HUDEP-2 (cell line): Measurements from ENCODE around the gene MYO1D.

Source experiments
- DNase-seq, 76 experiments: peaks; one replicate each; lab custom pipeline; 2025; ENCODE audit not compliant: unreplicated experiment in 76 of 76; lab: John Stamatoyannopoulos, UW

The MYO1D gene

DNA sequence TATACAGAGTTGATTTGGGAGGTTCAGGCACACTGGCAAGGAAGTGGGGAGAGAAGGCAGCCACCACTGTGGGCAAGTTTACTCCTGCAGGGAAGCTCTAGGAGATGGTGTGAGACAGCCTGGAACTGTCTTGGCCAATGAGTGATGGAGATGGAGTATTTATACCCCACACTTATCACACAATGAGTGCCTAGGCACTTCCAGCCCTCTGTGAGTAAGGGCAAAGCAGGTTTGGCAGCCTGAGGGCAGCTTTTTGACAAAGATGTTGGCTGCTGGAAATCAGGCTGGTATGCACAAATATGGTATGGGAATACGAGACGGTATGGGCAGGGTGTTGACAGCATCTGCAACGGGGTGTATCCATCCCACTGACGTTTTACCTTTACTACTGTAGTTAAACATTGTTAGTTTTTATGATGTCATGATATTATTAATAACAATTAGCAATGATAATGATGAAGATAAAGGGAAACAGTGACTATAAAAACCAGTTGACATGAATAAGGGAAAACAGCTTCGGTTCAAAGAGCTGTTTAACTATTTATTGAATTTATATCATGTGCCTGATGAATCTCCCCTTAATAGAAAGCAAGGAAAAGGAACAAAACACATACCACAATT, 240.2 kb downstream of the MYO1D start:
- no peak for DNase-seq

DNA sequence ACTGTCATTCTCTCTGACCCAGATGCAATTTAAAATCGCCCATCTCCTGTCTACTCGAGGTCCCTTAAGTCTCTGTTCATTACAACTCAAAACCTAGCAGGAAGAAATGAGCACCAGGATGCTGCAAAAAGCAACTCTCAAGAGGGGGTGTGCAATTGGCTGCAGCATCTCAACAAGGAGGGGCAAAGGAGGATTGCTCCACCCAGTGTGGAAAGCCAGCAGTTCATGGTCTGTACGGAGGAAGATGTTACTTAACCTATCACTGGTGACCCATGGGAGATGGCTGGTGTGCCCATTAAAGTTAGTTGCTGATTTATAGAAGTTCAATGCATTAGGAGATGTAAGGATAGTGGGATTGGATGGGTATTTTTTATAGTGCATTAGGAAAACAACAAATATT, 242.8 kb downstream of the MYO1D start:
- DNase-seq = no peak

DNA sequence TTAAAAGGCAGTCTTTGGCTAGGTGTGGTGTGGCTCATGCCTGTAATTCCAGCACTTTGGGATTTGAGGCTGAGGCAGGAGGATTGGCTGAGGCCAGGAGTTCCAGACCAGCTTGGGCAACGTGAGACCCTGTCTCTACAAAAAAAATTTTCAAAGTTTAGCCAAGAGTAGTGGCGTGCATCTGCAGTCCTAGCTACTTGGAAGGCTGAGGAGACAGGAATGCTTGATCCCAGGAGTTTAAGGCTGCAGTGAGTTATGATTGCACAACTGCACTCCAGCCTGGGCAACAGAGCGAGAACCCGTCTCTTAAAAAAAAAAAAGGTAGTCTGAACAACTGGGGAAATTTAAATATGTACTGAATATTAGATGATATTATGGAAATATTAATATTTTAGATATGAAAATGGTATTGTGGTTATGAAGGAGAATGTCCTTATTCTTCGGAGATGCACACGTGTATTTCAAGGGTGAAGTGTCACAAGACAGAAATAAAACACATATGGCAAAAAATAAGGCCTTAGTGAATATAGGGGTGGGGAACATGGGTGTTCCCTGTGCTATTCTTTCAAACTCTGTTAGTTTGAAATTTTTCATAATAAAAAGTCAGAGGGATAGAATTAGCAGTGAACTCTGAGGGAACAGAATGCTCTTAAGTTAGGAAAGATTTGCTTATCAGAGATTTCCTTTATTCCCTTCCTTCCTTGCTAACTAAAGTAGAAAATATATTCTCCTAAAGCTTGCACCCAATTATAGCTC, 245.4 kb downstream of the MYO1D start:
- no peak for DNase-seq

DNA sequence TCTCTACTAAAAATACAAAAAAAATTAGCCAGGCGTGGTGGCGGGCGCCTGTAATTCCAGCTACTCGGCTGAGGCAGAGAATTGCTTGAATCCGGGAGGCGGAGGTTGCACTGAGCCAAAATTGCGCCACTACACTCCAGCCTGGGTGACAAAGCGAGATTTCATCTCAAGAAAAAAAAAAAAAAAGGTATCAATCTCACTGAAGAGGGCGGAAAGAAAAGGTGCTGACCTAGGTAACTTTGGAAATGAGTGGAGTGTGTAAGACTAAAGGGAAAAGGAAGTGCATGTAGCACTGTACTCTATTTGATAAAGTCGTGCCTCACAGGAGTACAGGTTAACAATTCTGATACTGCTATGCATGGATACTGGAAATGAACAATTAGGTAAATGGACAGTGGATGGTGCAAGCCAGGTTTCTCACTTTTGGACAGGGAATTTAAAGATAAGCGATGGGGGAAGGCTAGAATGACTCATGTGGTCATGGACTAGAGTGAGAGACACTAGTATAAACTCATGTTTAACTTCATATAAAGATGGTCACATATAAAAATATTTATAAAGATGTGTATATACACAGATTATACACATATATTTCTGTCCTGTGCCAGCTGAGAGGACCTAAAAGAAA, 247.2 kb downstream of the MYO1D start:
- DNase-seq = no peak

DNA sequence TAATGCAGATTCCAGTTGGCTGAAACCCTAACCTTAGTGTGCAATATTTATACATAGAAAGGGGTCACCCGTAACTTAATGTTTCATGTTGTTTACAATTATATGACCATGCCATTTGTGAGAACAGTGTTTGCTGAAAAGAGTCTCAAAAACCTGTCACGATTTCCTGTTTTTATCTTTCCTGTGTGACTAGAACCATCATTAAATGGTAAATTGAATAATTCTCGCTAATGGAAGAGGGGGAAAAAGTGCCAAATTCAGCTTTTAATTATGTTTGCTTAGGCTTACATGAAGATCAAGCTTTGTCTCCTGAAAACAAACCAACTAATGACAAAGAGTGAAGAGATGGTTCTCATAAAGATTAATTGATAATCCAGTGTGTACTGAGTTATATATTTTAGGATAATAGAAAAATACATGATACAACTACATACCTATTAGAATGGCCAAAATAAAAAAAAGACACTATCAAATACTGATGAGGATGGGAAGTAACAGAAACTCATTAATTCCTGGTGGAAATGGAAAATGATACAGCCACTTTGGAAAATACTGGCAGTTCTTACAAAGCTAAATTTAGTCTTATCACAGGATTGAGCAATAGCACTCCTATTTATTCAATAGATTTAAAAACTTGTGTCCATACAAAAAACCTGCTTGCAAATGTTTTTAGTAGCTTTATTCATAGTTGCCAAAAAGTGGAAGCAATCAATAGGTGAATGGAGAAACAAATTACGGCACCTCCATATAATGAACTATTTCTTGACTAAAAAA, 248.5 kb downstream of the MYO1D start:
- no peak for DNase-seq

DNA sequence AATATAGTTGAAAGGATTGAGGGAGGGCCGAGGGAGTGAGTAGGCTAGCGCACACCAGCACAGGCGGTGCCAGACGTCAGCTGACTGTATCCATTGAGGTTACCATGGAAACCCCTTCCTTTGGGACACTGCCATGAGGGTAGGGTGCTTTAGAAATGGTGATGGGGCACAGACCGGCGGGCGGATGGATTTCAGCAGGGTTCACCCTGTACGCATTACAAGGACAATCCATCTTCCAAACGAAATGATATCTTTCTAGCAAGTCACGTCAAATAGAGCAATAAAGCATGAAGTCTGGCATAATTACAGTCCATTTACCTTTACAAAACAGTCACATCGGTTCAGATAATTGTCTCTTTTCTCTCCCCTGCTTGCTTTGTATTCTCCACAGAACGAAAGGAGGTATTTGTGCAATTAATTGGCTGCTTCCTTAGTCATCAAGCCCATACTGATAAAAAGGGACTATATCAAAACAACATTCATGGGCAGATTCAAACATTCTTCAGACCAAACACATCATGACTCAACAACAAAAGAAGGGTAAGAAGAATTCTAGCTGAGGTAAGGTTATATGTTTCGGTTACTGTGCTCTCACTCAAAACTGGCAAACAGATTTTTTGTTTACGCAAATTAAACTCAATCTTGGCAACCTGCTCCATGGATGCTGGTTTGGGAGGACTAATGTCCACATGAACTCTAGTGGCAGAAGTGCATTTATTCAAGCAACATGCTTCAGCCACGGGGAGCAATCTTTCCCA, 249.5 kb downstream of the MYO1D start:
- no peak for DNase-seq

DNA sequence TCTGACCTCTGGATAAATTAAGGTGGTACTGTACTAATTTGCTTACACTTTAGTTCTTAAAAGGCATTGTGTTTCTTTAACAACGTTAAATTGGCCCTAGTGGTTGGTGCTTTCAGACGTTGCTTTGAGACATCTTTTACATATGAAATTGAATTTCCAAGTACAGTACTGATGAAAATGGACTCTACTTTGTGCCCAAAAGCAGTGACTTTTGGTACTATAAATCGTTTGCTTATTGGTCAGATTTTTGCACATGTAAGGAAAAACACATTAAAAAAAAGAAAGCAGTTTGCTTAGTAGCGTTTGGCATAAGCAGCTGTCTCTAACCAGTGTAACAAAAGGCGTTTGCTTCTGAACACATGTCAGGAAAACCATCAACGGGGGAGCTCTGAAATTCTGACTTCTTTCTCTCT, 250.5 kb downstream of the MYO1D start:
- DNase-seq = no peak

DNA sequence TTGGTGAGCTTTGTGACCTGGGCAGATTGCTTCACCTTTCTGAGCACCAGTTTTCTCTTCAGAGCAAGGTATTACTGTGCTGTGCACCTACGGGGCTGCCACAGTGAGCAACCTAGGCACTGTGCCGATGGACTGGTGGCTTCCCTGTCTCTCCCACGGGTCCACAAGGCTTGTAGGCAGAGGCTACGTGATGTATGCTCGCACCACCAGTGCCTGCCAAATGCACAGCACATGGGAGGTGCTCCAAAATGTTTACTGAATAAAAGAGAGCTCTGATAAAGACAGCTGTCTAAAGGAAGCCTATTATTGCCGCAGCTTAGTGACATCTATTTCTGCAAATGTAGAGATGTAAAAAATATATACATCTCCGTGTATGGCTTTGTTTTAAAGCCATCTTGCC, 251.0 kb downstream of the MYO1D start:
- DNase-seq = no peak

DNA sequence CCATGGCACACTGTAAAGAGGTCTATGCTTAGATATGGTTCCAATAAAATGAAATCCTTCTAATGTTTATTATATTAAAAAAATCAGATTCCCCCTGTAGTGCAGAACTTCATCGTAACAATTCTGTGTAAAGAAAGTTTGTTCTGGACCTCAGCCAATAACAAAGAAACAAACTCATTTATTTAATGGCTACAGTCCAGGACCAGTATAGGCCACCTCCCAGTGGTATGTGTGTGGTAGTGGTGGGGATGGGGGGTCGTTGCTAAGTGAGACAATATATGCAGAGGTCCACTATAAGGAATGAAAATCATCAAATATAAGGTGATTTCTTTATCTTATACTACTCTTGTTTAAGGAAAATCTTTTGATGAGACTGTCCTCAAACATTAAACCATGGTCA, 253.7 kb downstream of the MYO1D start:
- DNase-seq = no peak

DNA sequence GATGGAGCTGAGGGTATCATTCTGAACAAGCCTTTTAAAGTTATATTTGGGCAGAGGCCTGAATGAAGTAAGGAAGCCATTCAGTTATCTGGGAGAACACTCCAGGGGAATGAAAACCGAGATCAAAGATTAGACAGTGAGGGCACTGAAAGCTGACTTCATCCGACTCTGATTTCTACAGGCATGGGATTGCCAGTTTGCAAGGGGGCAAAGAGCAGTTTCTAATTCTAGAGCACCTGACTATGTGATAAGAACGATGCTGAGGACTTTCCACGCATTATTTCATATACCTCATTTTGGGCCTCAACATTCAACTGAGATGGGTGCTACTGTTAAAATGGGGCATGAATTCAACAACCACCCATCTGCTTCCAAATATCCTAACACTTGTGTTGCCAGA, 254.4 kb downstream of the MYO1D start:
- DNase-seq = no peak

DNA sequence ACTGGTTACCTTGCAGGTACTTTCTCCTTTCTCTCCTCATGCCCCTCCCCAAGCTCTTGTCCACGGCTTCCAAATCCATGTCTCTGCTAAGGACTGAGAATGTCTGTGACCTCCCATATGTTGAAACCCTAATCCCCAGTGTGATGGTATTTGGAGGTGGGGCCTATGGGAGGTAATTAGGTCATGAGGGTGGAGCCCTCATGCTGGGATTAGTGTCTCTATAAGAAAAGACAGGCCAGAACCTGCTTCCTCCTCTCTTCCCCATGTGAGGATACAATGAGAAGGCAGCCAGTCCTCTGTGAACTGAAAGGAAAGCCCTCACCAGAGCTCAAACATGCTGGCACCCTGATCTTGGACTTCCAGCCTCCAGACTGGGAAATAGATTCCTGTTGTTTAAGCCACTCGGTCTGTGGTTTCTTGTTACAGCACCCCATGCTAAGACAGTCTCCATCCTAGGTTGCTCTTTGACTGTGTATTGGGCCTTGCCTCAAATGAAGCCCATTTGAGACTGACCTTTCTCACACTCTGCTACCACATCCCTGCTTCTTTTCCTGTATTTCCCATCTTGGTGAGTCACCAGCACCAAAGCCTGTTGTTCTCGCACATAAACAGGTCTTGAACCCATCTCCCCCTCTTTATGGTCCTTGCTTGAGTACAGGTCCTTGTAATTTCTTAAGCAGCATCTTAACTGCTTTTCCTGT, 255.2 kb downstream of the MYO1D start:
- DNase-seq = no peak

DNA sequence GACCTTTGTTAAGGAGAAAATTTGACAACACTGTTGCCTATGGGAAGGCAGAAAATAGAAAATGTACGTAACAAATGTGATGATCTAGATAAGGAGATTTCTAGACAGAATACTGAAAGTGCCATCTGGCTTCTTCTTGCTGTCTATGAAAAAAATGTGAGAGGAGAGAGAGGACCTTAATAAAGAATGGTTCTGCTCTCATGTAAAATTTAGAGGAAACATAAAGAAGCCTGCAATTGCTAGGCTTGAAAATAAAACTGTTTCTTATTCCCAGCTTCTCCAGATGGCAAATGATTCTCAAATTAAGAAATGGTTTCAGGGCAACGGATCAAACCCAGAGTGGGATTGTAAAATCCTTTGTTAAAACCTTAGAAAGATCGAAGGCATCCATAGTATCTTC, 261.6 kb downstream of the MYO1D start:
- no peak for DNase-seq

DNA sequence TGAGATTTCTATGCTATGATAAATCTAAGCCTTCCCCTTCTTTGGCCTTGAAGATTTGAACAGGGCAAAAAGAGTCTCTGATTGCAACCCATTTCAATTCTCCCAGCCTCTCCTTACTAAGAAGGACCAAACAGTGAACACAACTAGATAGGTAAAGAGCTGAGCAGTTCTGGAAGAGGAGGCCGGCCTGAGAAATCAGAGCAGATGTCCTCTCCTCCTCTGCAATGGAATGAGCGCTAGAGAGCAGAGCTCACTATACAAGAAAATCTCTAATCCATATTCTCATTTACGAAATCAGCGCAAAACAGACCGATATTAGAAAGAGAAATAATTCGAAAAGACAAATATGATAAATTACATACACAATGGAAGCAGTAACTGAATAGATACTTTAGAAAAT, 266.0 kb downstream of the MYO1D start:
- no peak for DNase-seq

DNA sequence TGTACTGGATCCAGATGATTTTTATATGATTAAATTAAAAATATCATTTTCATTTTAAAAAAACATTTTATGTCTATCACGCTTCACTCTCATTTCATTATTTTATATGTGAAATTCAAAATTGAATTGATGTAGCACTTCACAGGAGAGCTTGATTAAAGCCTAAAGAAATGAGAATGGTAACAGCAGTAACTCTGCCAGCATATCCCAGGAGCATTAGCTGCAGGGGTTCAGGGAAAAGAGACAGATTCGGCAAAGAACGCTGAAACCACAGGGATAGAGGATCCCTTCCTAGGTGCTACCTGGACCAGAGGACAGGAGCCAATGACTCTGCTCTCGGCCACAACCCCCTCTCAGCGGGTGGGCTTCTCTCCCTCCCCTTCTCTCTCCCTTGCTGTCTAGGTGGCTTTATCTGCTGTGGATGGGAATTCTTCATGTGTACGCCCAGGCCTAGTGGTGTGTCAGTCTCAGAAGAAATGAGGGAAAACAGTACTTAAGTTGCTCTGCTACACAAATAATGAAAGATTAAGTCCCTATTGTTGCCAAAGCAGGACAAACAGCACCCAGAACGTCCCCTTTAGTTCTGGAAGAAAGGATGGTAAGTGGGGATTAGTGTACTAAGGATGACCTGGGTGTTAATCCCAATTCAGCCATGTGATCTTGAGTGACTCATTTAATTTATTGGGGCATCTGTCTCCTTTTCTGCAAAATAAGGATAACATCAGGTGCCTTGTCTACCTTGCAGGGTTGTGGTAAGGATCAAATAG, 266.9 kb downstream of the MYO1D start:
- no peak for DNase-seq

DNA sequence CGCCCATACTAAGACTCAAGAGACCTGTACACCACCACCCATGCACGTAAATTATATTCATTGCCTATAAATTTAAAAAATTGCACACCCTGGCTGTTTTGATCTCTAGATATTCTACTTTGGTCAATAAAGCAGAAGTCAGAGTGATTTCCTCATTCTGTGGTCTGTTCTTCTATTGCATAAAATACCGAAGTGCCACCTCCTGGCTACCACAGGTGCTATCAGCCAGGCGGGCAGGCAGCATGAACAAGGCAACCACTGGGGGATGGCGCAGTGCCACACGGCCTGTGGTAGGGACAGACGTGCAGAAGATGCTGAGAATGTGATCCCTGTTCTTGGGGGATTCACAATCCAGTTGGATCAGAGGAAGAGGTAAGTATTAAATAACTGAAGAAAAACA, 267.8 kb downstream of the MYO1D start:
- DNase-seq = peak in 63 of 76 experiments; percentile 4 to 68 (median 39)

DNA sequence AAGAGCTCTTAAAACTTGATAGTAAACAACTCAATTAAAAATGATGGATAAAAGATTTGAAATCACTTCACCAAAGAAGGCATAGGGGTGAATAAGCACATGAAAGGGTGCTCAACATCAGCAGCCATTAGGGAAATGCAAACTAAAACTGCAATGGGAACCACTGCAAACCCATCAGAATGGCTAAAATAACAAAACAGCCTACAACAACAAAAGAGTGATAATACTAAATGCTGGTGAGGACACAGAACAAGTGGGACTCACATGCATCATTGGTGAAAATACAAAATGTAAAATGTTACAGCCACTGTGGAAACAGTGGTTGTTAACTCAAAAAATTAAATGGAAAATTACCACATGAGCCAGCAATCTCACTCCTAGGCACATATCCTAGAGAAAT, 268.7 kb downstream of the MYO1D start:
- no peak for DNase-seq

DNA sequence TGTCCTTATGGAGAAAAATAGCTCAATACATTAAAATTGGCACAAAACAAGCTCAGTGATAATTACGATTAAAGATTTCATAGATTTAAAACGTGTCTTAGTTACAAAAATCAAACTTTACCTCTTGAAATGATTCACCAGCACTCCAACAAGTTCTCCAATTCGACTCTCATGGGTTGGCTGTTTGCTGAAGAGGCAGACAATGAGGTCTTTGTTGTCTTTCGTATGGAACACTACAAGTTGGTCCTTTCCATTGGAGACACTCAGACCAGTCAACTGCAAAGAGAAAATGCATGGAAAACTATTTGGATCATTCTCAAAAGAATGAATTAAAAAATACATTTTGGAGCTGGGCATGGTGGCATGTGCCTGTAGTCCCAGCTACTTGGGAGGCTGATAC, 272.0 kb downstream of the MYO1D start:
- DNase-seq = no peak

DNA sequence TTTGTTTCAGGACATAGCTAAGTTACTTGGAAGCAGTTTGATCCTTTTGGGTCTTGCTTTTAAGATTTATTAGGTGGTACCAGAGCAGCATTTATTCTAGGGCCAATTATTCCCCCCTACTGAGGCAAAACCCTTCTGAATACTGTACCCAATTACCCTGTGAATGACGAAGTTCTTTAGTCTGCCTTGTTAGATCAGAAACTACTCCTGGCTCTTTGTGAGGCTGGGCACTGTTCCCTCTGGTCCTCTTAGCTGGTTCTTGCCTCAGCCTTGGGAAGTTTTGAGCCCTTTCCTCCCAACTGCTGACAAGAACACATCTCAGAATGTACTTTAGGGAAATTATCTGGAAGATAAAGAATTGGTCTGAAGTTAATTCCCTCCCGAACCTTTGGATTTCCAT, 274.5 kb downstream of the MYO1D start:
- no peak for DNase-seq

DNA sequence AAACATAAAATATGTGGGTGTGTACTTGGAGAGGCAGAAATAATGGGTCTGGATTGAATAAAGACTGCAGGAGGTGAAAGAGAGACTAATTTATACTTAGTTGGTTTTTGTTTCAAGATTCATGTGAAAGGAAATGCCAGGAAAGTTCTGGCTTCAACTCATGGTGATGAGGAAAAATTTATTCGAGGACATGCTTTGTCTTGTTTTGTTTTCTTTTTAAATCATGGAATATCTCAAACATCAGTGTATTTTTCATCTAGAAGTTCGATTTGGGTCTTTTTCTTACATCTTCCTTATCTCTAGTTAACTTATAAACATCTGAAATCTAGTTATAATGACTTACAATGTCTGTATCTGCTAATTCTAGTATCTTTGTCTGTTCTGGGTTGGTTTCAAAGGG, 275.1 kb downstream of the MYO1D start:
- DNase-seq = no peak
